HL-60/S4 (cell line): ENCODE results near the gene EIF2S3.
"Not testable (repeated sequence)": the region's sequence is repeated elsewhere in the genome, so short reads cannot be mapped to it uniquely, and the experiment has no call there.

Experiments
- in situ Hi-C: fragments of 300-500 bp; cut with MboI; formaldehyde crosslinking; loops from 2 replicates; pipeline ENCODE4 v1.14.3; 2022; ENCODE audit warnings: low sequenced_read_pairs

EIF2S3 gene

GRCh38 chrX:24054182-24055042 is at the start of gene EIF2S3:
Gene EIF2S3, plus strand, starts transcription at chrX:24054956. Its CDS starts 13 bp downstream, at chrX:24054969.
- in situ Hi-C loops, result loop anchor here (25.0 kb wide), 1 partner anchor 367 kb away; no protein-coding TSS in a partner anchor

- in situ Hi-C loops, result no loop called here
These were observed 49.7 kb upstream of the EIF2S3 start for GRCh38 chrX:24005028-24005427.

- in situ Hi-C loops, result no loop called here
These were observed 48.9 kb upstream of the EIF2S3 start for GRCh38 chrX:24005867-24006266.

GRCh38 chrX:24012266-24012665 is 42.5 kb upstream of the EIF2S3 start:
- in situ Hi-C loops, result no loop called here

GRCh38 chrX:24014388-24015018 is 40.3 kb upstream of the EIF2S3 start:
- in situ Hi-C loops, result no loop called here

GRCh38 chrX:24017674-24018073 is 37.1 kb upstream of the EIF2S3 start:
- in situ Hi-C loops, result no loop called here

- in situ Hi-C loops, result no loop called here
These were observed 35.9 kb upstream of the EIF2S3 start for GRCh38 chrX:24018809-24019208.

- in situ Hi-C loops, result no loop called here
These were observed 35.3 kb upstream of the EIF2S3 start for GRCh38 chrX:24019448-24019847.

- in situ Hi-C loops, result no loop called here
These were observed 34.4 kb upstream of the EIF2S3 start for GRCh38 chrX:24020306-24020876.

GRCh38 chrX:24023544-24023943 is 31.2 kb upstream of the EIF2S3 start:
- in situ Hi-C loops, result no loop called here

GRCh38 chrX:24023972-24024669 is 30.6 kb upstream of the EIF2S3 start:
- in situ Hi-C loops, result no loop called here

GRCh38 chrX:24024819-24025740 is 29.7 kb upstream of the EIF2S3 start:
- in situ Hi-C loops, result no loop called here

GRCh38 chrX:24025741-24026403 is 28.9 kb upstream of the EIF2S3 start:
- in situ Hi-C loops, result no loop called here

GRCh38 chrX:24026432-24026831 is 28.3 kb upstream of the EIF2S3 start:
- in situ Hi-C loops, result no loop called here

- in situ Hi-C loops, result no loop called here
These were observed 27.7 kb upstream of the EIF2S3 start, which contains the start of gene KLHL15 for GRCh38 chrX:24027086-24027485. Gene KLHL15, minus strand, starts transcription at chrX:24027186. Its CDS starts 20,493 bp downstream, at chrX:24006693.

GRCh38 chrX:24027985-24028384 is 26.8 kb upstream of the EIF2S3 start:
- in situ Hi-C loops, result no loop called here

GRCh38 chrX:24030597-24030996 is 24.2 kb upstream of the EIF2S3 start:
- in situ Hi-C loops, result no loop called here

- in situ Hi-C loops, result no loop called here
These were observed 20.3 kb upstream of the EIF2S3 start for GRCh38 chrX:24034485-24034884.

GRCh38 chrX:24037729-24038128 is 17.0 kb upstream of the EIF2S3 start:
- in situ Hi-C loops, result no loop called here

GRCh38 chrX:24046060-24046459 is 8.7 kb upstream of the EIF2S3 start:
- in situ Hi-C loops, result not testable (repeated sequence)
